ENCODE measurements around the gene IL6R. TPM values are rescaled to one million over a fixed set of nuclear protein-coding genes. Genes with fewer than 3 reads are reported as not detected.

The IL6R gene
- total RNA-seq, 2 experiments from 2014 or later = 2.2 to 2.5 TPM

DNA sequence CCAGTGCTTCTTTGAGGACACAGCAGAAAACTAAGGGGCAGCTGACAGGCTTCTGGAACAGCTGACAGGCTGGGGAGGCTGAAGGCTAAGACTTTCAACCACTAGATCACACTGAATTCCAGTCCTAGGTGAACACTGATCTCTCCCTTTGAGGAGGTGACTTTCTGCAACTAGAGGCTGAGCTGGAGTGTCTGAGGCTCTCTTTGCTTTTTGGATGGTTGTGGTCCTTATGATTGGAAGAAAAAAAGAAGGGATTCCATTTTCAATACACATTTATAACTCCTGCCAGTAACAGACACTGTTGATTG is 1.4 kb downstream of the IL6R start:
- Mint-ChIP-seq H3K27me3 (no peaks in the 10 kb centered on the region), H3K36me3 (ENCODE audit: low read depth) (no peaks in the 10 kb centered on the region), H3K27ac (peak overlapping the region; percentile 78), H3K4me3 (peak overlapping the region; percentile 70), H3K9me3 (no peaks in the 10 kb centered on the region), H3K4me1 (ENCODE audit: low read depth) (peaks cover 89% of the 10 kb centered on the region)
- intact Hi-C loops (cut with micrococcal nuclease) = loop anchor here (2.0 to 5.0 kb wide), 2 partner anchors 32 to 54 kb away; no protein-coding TSS in a partner anchor
- no peak for DNase-seq
- ChIA-PET CTCF (interaction anchor here (0.8 to 3.8 kb wide), 7 partner anchors 11 to 72 kb away, joined by 5 to 20 read pairs (median 7); no protein-coding TSS in a partner anchor), POLR2A (interaction anchor here (0.8 to 5.3 kb wide), 5 partner anchors 12 to 56 kb away, joined by 3 to 39 read pairs (median 3); no protein-coding TSS in a partner anchor)
- TF ChIP-seq, protein P1, sequence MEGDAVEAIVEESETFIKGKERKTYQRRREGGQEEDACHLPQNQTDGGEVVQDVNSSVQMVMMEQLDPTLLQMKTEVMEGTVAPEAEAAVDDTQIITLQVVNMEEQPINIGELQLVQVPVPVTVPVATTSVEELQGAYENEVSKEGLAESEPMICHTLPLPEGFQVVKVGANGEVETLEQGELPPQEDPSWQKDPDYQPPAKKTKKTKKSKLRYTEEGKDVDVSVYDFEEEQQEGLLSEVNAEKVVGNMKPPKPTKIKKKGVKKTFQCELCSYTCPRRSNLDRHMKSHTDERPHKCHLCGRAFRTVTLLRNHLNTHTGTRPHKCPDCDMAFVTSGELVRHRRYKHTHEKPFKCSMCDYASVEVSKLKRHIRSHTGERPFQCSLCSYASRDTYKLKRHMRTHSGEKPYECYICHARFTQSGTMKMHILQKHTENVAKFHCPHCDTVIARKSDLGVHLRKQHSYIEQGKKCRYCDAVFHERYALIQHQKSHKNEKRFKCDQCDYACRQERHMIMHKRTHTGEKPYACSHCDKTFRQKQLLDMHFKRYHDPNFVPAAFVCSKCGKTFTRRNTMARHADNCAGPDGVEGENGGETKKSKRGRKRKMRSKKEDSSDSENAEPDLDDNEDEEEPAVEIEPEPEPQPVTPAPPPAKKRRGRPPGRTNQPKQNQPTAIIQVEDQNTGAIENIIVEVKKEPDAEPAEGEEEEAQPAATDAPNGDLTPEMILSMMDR (IDR thresholded peaks at IDR 0.05) = no peak
- ATAC-seq = no peak

- peak overlapping the region; percentile 78 for H3K27ac Mint-ChIP-seq
- TF ChIP-seq, protein P1 (IDR thresholded peaks at IDR 0.05) = no peak
- intact Hi-C loops (cut with micrococcal nuclease) = loop anchor here (2.0 to 5.0 kb wide), 2 partner anchors 32 to 55 kb away; no protein-coding TSS in a partner anchor
- no peaks in the 10 kb centered on the region for H3K27me3 Mint-ChIP-seq
- DNase-seq (no peak), ATAC-seq (peak; percentile 1)
- H3K9me3 Mint-ChIP-seq = no peaks in the 10 kb centered on the region
- no peaks in the 10 kb centered on the region for H3K36me3 Mint-ChIP-seq (ENCODE audit: low read depth)
- H3K4me3 Mint-ChIP-seq = peak overlapping the region; percentile 70
- CTCF ChIA-PET = interaction anchor here (0.8 to 3.8 kb wide), 8 partner anchors 11 to 72 kb away, joined by 3 to 20 read pairs (median 6); no protein-coding TSS in a partner anchor
- H3K4me1 Mint-ChIP-seq (ENCODE audit: low read depth) = peaks cover 86% of the 10 kb centered on the region
- POLR2A ChIA-PET = interaction anchor here (0.8 to 5.3 kb wide), 6 partner anchors 12 to 79 kb away, joined by 3 to 39 read pairs (median 4); no protein-coding TSS in a partner anchor
Observed at GRCh38 chr1:154406886-154407197, 1.7 kb downstream of the IL6R start.

- ChIA-PET CTCF (interaction anchor here (0.8 to 3.8 kb wide), 9 partner anchors 10 to 79 kb away, joined by 3 to 20 read pairs (median 6); no protein-coding TSS in a partner anchor), POLR2A (interaction anchor here (0.9 to 5.3 kb wide), 5 partner anchors 11 to 79 kb away, joined by 3 to 39 read pairs (median 6); no protein-coding TSS in a partner anchor)
- DNase-seq (peak; percentile 79), ATAC-seq (peak; percentile 31)
- Mint-ChIP-seq H3K27me3 (no peaks in the 10 kb centered on the region), H3K9me3 (no peaks in the 10 kb centered on the region), H3K36me3 (ENCODE audit: low read depth) (no peaks in the 10 kb centered on the region), H3K4me1 (ENCODE audit: low read depth) (peaks cover 80% of the 10 kb centered on the region), H3K4me3 (peak overlapping the region; percentile 70), H3K27ac (peak overlapping the region; percentile 78)
- TF ChIP-seq, protein P1 (IDR thresholded peaks at IDR 0.05) = no peak
- intact Hi-C loops (cut with micrococcal nuclease) = loop anchor here (2.0 to 5.0 kb wide), 2 partner anchors 31 to 55 kb away; no protein-coding TSS in a partner anchor
Observed at GRCh38 chr1:154407198-154408091, 2.3 kb downstream of the IL6R start.

DNA sequence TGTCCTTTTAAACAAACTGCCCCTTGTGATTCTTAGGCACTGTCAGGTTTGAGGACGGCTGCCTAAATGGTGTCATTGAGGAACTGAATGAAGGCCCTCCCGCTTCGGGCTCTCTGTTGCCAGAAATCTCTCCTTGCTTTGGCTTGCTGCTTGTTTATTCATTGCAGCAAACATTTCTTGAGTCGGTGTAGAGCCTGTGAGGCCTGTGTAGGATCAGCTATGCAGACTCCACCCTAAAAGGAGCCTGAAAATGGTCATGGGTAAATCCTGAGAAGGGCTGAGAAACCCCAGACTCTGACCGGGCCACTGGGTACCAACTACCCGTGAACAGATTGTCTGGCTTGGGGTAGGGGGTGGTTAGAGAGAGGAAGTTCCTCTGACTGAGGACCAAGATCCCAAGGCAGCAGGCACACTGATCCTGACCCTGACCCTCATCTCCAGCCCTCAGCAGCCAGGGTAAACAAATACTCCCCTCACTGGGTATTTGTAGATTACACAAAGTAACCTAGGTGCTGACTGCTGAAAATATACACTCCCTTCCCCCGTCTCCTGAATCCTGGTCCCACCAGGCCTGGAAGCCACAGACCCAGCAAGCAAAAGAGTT is 3.1 kb downstream of the IL6R start:
- peak overlapping the region; percentile 78 for H3K27ac Mint-ChIP-seq
- TF ChIP-seq, protein P1 (IDR thresholded peaks at IDR 0.05) = no peak
- intact Hi-C loops (cut with micrococcal nuclease) = loop anchor here (5.0 kb wide), 1 partner anchor 56 kb away; no protein-coding TSS in a partner anchor
- H3K27me3 Mint-ChIP-seq = no peaks in the 10 kb centered on the region
- peaks cover 73% of the 10 kb centered on the region for H3K4me1 Mint-ChIP-seq (ENCODE audit: low read depth)
- ATAC-seq (no peak), DNase-seq (no peak)
- H3K4me3 Mint-ChIP-seq = peak overlapping the region; percentile 70
- H3K9me3 Mint-ChIP-seq = no peaks in the 10 kb centered on the region
- H3K36me3 Mint-ChIP-seq (ENCODE audit: low read depth) = no peaks in the 10 kb centered on the region
- CTCF ChIA-PET = interaction anchor here (1.1 to 3.8 kb wide), 4 partner anchors 12 to 80 kb away, joined by 3 to 20 read pairs (median 6); no protein-coding TSS in a partner anchor
- POLR2A ChIA-PET = interaction anchor here (0.9 to 5.3 kb wide), 5 partner anchors 8 to 80 kb away, joined by 3 to 39 read pairs (median 6); no protein-coding TSS in a partner anchor
